K562 (cell line): ENCODE data around the gene TBC1D1. TPM values are rescaled to one million over a fixed set of nuclear protein-coding genes. Genes with fewer than 3 reads are reported as not detected.

Experiments used
- ATF6 ChIP-seq: sonication (generic); formaldehyde crosslinking; IDR thresholded peaks from 2 replicates; pipeline ENCODE4 v1.4.0; 2020; ENCODE audit warnings: mild to moderate bottlenecking, missing genetic modification reagents
- EGR1 ChIP-seq: fragments of 450-650 bp; conservative IDR thresholded peaks from 2 replicates; pipeline ENCODE4 v1.6.1; 2017; ENCODE audit warnings: mild to moderate bottlenecking
- EWSR1 ChIP-seq: fragments of 450-650 bp; IDR thresholded peaks from 2 replicates; pipeline ENCODE4 v1.6.1; 2018; ENCODE audit warnings: borderline replicate concordance, mild to moderate bottlenecking, low read depth, moderate library complexity; ENCODE audit not compliant: partially characterized antibody
- FIP1L1 ChIP-seq: fragments of 200-400 bp; formaldehyde crosslinking; IDR thresholded peaks from 2 replicates; pipeline ENCODE4 v1.6.1; 2018; ENCODE audit warnings: mild to moderate bottlenecking, low read depth, low read length; ENCODE audit not compliant: poor library complexity, severe bottlenecking
- GATAD2A ChIP-seq: fragments of 450-650 bp; IDR thresholded peaks from 2 replicates; pipeline ENCODE4 v1.6.1; 2017
- HLTF ChIP-seq: fragments of 450-650 bp; IDR thresholded peaks from 2 replicates; pipeline ENCODE4 v1.6.1; 2016
- KAT8 ChIP-seq: fragments of 450-650 bp; IDR thresholded peaks from 2 replicates; pipeline ENCODE4 v1.6.1; 2016; ENCODE audit warnings: low read depth, mild to moderate bottlenecking
- MAFG ChIP-seq: fragments of 450-650 bp; conservative IDR thresholded peaks from 2 replicates; pipeline ENCODE4 v1.6.1; 2016; ENCODE audit warnings: missing genetic modification characterization, missing compliant biosample characterization
- MAX ChIP-seq: sonication (generic); formaldehyde crosslinking; IDR thresholded peaks from 2 replicates; pipeline ENCODE4 v1.9.0; 2022; ENCODE audit warnings: mild to moderate bottlenecking, missing genetic modification reagents
- MLX ChIP-seq, 2 experiments: fragments of 450-650 bp in 1 of 2; sonication (generic) in 1 of 2; formaldehyde crosslinking; conservative IDR thresholded peaks; 2 replicates each; pipeline versions ENCODE4 v1.4.0 to v1.8.1; 2020 to 2022; ENCODE audit warnings: mild to moderate bottlenecking in 1 of 2, missing genetic modification reagents in 1 of 2
- MTA3 ChIP-seq: fragments of 450-650 bp; formaldehyde crosslinking; IDR thresholded peaks from 2 replicates; pipeline ENCODE4 v1.6.1; 2017; ENCODE audit warnings: mild to moderate bottlenecking, borderline replicate concordance
- RAD21 ChIP-seq, 2 experiments: fragments of 250-450 bp in 1 of 2; fragments of 450-650 bp in 1 of 2; sonication (Bioruptor Pico) in 1 of 2; formaldehyde crosslinking in 1 of 2; IDR thresholded peaks in 1 of 2; conservative IDR thresholded peaks in 1 of 2; 2 replicates each; pipeline versions ENCODE4 v1.4.0 to v1.8.0; 2020 to 2022; ENCODE audit warnings: mild to moderate bottlenecking in 2 of 2, moderate library complexity in 1 of 2
- SNRNP70 ChIP-seq: fragments of 200-400 bp; formaldehyde crosslinking; optimal IDR thresholded peaks from 2 replicates; pipeline ENCODE3; 2017; ENCODE audit warnings: low read depth, low read length
- THRA ChIP-seq: fragments of 450-650 bp; IDR thresholded peaks from 2 replicates; pipeline ENCODE4 v1.6.1; 2017; ENCODE audit warnings: mild to moderate bottlenecking, moderate library complexity
- YY1 ChIP-seq, 3 experiments: IDR thresholded peaks; 2 replicates each; pipeline ENCODE4 v1.6.1; 2011; ENCODE audit warnings: low read length in 2 of 3, mild to moderate bottlenecking in 2 of 3, moderate library complexity in 2 of 3, borderline replicate concordance in 1 of 3, control low read depth in 1 of 3, low read depth in 1 of 3; ENCODE audit not compliant: insufficient read depth in 3 of 3, insufficient replicate concordance in 2 of 3, control insufficient read depth in 1 of 3, insufficient read length in 1 of 3; ENCODE audit errors: extremely low read depth in 1 of 3
- ZNF133 ChIP-seq: fragments of 250-450 bp; sonication (Bioruptor Pico); IDR thresholded peaks from 2 replicates; pipeline ENCODE4 v1.4.0; 2020; ENCODE audit warnings: mild to moderate bottlenecking
- ZNF3 ChIP-seq: fragments of 250-450 bp; sonication (Bioruptor Pico); IDR thresholded peaks from 2 replicates; pipeline ENCODE4 v1.5.0; 2021; ENCODE audit warnings: mild to moderate bottlenecking, moderate library complexity
- ZNF431 ChIP-seq: sonication (generic); formaldehyde crosslinking; IDR thresholded peaks from 2 replicates; pipeline ENCODE4 v1.8.0; 2022; ENCODE audit warnings: mild to moderate bottlenecking, missing genetic modification reagents
- ZNF586 ChIP-seq: fragments of 450-650 bp; formaldehyde crosslinking; conservative IDR thresholded peaks from 2 replicates; pipeline ENCODE4 v1.4.0; 2020; ENCODE audit warnings: mild to moderate bottlenecking, moderate library complexity
- ZNF740 ChIP-seq, 3 experiments: fragments of 200-800 bp in 1 of 3; sonication (Bioruptor generic) in 1 of 3; sonication (generic) in 1 of 3; formaldehyde crosslinking in 1 of 3; IDR thresholded peaks; 2 replicates each; pipeline versions ENCODE4 v1.6.1 to v1.8.0; 2016 to 2022; ENCODE audit warnings: mild to moderate bottlenecking in 2 of 3, missing compliant biosample characterization in 2 of 3, missing genetic modification characterization in 2 of 3, missing genetic modification reagents in 1 of 3
- ZZZ3 ChIP-seq: fragments of 450-650 bp; IDR thresholded peaks from 2 replicates; pipeline ENCODE4 v1.6.1; 2016; ENCODE audit warnings: antibody characterized with exemption, mild to moderate bottlenecking, moderate library complexity
- polyA plus RNA-seq, 8 experiments: library from polyadenylated mRNA; depleted of rRNA in 4 of 8; stranded (reverse) in 5 of 8; unstranded in 3 of 8; fragments of >200 nt; fragmentation: Nextera tagmentation in 2 of 8; fragmentation: Illumina TruSeq in 1 of 8; extraction: Ambion mirVana in 2 of 8; extraction: Trizol in 1 of 8; gene quantifications; 2 replicates each; pipeline versions ENCODE4 v1.2.1 to v1.2.3, GENCODE V29; 2011 to 2014; ENCODE audit warnings: inconsistent platforms in 1 of 8, missing spikeins in 1 of 8
- total RNA-seq, 7 experiments: library from RNA; depleted of rRNA in 6 of 7; stranded (reverse); fragments of >200 nt in 6 of 7; fragmentation: Illumina TruSeq in 2 of 7; extraction: Trizol in 2 of 7; gene quantifications; 2 replicates each; pipeline versions ENCODE4 v1.2.1 to v1.2.3, GENCODE V29; 2011 to 2021; ENCODE audit warnings: low replicate concordance in 1 of 7

TBC1D1 gene
- total and polyA plus RNA-seq, 9 of the 15 experiments (the other 6 are each of a cell fraction or from before 2014, with no cell fraction given): 0.59 to 14.2 (median 8.8) TPM

- TF ChIP-seq KAT8 (no peak), ZNF740 (CRISPR knock-in tag; IDR thresholded peaks at IDR 0.05) (peak; percentile 55; the same call in 1 of the 2 replicates), ZNF740 (tag; IDR thresholded peaks at IDR 0.05) (no peak), MTA3 (peak; percentile 40; the same call in 1 of the 2 replicates), YY1 (IDR thresholded peaks at IDR 0.05; ENCODE audit: borderline replicate concordance in 1 of 3, control insufficient read depth in 1 of 3, extremely low read depth in 1 of 3, insufficient read depth in 3 of 3, insufficient read length in 1 of 3, insufficient replicate concordance in 2 of 3, low read depth in 1 of 3, low read length in 2 of 3) (no peak), FIP1L1 (no peak), EWSR1 (no peak), ZNF3 (CRISPR knock-in tag) (no peak), ZZZ3 (no peak), HLTF (no peak), ATF6 (CRISPR knock-in tag) (no peak), MAX (CRISPR knock-in tag) (no peak), RAD21 (CRISPR knock-in tag; conservative IDR thresholded peaks at IDR 0.05 in 1 of 2, IDR thresholded peaks at IDR 0.05 in 1 of 2) (peak in 1 of 2 experiments; percentile 17; a peak in 1 of 4 replicates), ZNF431 (CRISPR knock-in tag) (no peak), GATAD2A (no peak), EGR1 (peak; percentile 60), THRA (no peak), MLX (CRISPR knock-in tag; conservative IDR thresholded peaks at IDR 0.05) (no peak), SNRNP70 (no peak), ZNF586 (CRISPR knock-in tag) (no peak), ZNF133 (no peak), MAFG (no peak)
These were observed 286.9 kb downstream of the TBC1D1 start (continued) for GRCh38 chr4:38177641-38178391.
